GM15510 (cell line): ENCODE results near the gene SNIP1.

Experiments
- POLR2A ChIP-seq: IDR thresholded peaks from 3 replicates; pipeline ENCODE4 v1.6.1; 2011; ENCODE audit warnings: borderline replicate concordance; ENCODE audit not compliant: insufficient read length; ENCODE audit errors: extremely low read depth

Gene SNIP1

GRCh38 chr1:37562984-37563383 lies 8.9 kb upstream of the SNIP1 start:
- no peak for TF ChIP-seq POLR2A

- no peak for TF ChIP-seq POLR2A
Measured at GRCh38 chr1:37561133-37562132, 7.3 kb upstream of the SNIP1 start.

- no peak for TF ChIP-seq POLR2A
Measured at GRCh38 chr1:37560401-37561132, 6.5 kb upstream of the SNIP1 start.

DNA sequence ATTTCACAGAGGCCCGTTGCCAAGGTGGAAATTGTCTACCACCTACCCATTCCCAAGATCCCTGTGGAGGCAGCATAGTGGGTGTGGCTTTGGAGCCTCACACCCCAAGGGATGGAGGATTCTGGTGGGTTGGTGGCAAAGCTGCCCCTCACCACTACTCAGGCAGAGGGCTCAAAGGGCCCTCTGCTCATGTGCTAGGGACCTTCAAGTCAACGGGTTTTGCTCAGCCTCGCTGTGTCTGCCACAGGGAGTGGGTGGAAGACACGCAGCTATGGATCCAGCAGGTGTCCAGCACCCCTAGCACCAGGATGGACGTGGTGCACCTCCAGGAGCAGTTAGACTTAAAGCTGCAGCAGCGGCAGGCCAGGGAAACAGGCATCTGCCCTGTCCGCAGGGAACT lies 5.0 kb upstream of the SNIP1 start:
- TF ChIP-seq POLR2A: no peak

DNA sequence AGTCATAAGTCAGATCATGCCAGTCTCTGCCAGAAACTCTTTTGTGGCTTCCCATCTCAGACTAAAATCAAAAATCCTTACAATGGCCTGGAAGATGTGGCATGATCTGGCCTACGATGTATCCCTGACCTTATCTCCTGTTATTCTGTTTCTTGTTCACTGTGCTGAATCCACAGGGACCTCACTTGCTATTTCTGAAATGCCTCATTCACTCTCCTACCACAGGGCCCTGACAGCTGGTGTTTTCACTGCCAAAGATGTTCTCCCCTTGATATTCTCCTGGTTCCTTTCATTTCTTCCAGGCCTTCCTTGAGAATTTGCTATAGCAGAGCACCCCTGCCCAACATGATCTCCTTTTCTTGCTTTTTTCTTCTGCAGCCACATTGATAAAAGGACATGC lies 4.3 kb upstream of the SNIP1 start:
- no peak for TF ChIP-seq POLR2A

DNA sequence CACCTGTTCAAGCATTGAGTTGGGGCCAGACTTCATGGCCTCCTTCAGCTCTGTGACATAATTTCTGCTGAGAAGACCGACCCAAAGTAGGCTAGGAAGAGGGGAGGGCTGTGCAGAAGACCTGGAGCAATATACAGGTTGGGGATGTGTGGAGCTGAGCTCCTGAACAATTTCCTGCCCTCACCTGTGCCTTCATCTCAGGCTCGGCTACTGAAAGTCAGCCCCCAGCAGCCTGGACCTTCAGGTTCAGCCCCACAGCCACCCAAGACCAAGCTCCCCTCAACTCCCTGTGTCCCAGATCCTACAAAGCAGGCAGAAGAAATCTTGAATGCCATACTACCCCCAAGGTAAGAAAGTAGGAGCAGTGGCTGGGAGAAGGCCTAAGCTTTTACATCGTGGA lies 3.3 kb upstream of the SNIP1 start:
- TF ChIP-seq POLR2A: no peak

GRCh38 chr1:37556712-37557196 lies 2.7 kb upstream of the SNIP1 start, which contains the start of gene DNALI1:
TSS of gene DNALI1 (plus strand) at chr1:37556940. CDS start at chr1:37556995, 55 bp downstream.
- TF ChIP-seq POLR2A: no peak

DNA sequence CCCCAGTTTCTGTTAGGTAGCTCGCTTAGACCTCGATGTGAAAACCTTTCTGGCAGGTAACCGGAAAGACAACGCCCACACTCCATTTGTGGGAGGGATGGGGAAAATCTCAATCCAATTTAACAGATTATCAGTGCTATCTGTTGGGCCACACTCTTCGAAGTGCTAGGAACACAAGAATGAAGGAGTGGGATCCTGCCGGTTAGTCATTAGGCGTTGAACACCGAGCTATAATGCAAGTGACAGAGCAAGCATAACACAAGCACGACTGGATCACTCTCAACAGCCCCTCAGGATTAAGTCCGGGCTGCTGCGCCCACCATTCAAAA lies 531 bp downstream of the SNIP1 start:
- no peak for TF ChIP-seq POLR2A

DNA sequence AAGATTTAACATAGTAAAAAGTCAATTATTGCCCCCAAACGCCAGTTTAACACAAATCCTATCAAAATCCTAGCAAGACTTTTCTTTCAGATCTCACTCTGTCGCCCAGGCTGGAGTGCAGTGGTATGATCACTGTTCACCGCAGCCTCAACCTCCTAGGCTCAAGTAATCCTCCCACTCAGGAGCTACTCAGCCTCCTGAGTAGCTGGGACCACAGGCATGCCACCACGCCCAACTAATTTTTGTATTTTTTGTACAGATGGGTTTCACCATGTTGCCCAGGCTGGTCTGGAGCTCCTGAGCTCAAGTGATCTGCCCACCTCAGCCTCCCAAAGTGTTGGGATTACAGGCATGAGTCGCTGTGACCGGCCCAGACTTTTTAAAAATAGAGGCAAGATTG lies 4.8 kb downstream of the SNIP1 start:
- no peak for TF ChIP-seq POLR2A

DNA sequence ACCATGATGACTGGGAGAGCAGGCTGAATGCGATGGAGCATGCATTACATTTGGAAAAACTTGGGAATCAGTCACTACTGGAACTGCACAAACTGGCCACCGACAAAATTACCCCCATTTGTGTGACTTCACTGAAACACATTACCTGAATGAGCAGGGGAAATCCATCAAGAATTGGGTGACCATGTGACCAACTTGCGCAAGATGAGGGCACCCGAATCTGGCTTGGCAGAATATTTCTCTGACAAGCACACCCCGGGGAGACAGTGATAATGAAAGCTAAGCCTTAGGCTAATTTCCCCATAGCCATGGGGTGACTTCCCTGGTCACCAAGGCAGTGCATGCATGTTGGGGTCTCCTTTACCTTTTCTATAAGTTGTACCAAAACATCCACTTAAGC lies 9.1 kb downstream of the SNIP1 start:
- no peak for TF ChIP-seq POLR2A

- TF ChIP-seq POLR2A: no peak
Measured at GRCh38 chr1:37544530-37544929, 9.6 kb downstream of the SNIP1 start.

DNA sequence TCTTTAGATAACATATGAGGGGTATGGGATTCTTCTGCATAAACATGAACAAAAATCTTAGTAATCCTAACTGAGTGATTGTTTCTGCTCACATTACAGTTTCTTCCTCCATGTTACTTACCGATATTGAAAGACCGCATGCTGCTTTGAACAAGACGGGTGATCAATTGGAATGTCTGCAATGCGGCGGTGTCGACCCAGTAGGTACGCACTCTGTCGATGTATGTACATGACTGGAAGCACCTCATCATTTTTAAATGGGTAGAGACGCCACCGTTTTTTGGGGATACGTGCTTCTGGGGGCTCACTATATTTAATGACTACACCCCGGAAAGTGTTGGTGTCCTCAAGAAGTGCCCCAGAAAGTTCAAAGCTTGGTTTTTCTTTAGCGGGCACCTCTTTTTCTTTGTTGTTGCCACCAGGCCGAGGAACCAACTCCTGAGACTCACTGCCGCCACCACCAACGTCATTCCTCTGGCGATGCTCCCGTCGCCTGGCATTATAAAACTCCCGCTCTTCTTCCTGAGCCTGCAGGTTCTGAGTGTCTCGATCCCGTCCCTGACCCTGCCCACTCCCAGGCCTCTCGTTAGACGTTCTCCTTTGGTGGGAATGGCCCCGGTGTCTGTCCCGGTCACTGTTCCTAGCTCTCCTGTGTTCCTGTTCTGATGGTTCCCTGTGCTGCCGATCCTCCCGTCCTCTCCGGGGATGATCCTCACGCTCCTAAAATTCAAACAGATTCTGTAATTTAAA lies 13.9 kb downstream of the SNIP1 start:
- TF ChIP-seq POLR2A: no peak

- TF ChIP-seq POLR2A: no peak
Measured at GRCh38 chr1:37537378-37537777, 16.7 kb downstream of the SNIP1 start.

DNA sequence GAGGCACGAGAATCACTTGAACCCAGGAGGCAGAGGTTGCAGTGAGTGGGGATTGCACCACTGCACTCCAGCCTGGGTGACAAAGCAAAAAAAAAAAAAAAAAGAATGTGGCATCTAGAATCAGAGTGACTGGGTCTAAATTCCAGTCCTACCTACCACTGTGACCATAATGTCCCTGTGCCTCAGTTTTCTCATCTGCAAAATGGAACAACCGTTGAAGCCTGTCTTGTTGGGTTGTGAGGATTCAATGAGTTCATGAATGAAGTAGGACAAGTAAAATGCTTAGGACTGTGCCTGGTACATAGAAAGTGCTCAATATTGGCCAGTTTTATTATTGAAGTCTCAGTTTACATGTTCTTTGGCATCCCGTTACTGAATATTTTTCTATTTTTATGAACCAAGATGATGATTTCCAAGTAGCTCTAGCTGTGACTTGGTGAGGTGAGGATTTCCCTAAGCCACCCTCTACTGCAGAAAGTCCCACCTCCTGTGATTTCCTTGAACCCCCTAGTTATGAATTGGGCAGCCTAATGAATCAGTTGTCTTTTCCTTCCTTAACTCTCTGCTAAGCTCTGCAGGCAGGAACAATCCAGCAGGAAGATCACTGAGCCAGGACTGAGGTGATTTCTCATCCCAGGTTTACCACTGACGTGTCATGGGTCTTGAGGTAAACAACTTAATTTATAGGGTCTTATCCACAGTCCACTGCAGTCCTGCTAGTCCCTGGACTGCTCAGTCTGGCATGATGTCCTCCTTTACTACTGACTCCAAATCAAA lies 20.6 kb downstream of the SNIP1 start:
- TF ChIP-seq POLR2A: no peak
